Esophagus squamous epithelium (tissue), 5 donors: ENCODE measurements around the gene KLRG1. TPM values are rescaled to one million over a fixed set of nuclear protein-coding genes. Genes with fewer than 3 reads are reported as not detected.

Experiments
- DNase-seq: peaks from one replicate; lab custom pipeline; 2025; lab: John Stamatoyannopoulos, UW
- H3K27ac ChIP-seq, 4 donors: fragments of 200-600 bp; sonication (generic); one replicate each; pipeline ENCODE4 v1.5.1; 2016 to 2019; ENCODE audit warnings: mild to moderate bottlenecking in 1 of 4
- H3K27me3 ChIP-seq, 4 donors: fragments of 200-600 bp; sonication (generic); 1 replicate in 3 of 4; 2 replicates in 1 of 4; pipeline versions ENCODE4 v1.5.1 to v1.6.0; 2017 to 2021; ENCODE audit warnings: antibody characterized with exemption in 1 of 4
- H3K36me3 ChIP-seq, 3 donors: fragments of 200-600 bp; sonication (generic); one replicate each; pipeline ENCODE4 v1.5.1; 2016 to 2019
- H3K4me1 ChIP-seq, 3 donors: fragments of 200-600 bp; sonication (generic); one replicate each; pipeline ENCODE4 v1.5.1; 2017 to 2019
- H3K4me3 ChIP-seq, 4 donors: fragments of 200-600 bp; sonication (generic); 1 replicate in 3 of 4; 2 replicates in 1 of 4; pipeline ENCODE4 v1.5.1; 2016 to 2019; ENCODE audit warnings: mild to moderate bottlenecking in 2 of 4, moderate library complexity in 1 of 4
- H3K9me3 ChIP-seq, 3 donors: fragments of 200-600 bp; sonication (generic); one replicate each; pipeline ENCODE4 v1.5.1; 2016 to 2019
- CTCF ChIP-seq, 6 experiments: fragments of 450-650 bp in 4 of 6; fragments of 200-600 bp in 2 of 6; sonication (generic) in 2 of 6; IDR thresholded peaks; one replicate each; pipeline ENCODE4 v1.5.1; 2016 to 2019; ENCODE audit warnings: antibody characterized with exemption in 6 of 6, mild to moderate bottlenecking in 4 of 6, moderate library complexity in 4 of 6
- POLR2A ChIP-seq, 4 donors: fragments of 450-650 bp; IDR thresholded peaks; one replicate each; pipeline ENCODE4 v1.6.1; 2017; ENCODE audit warnings: antibody characterized with exemption in 4 of 4, mild to moderate bottlenecking in 4 of 4, moderate library complexity in 3 of 4
- WGBS, 2 donors: methylation state at CpG; one replicate each; pipeline ENCODE4 v1.1.5; 2018; 5-methylcytosine and 5-hydroxymethylcytosine counted together
- intact Hi-C: fragments of 100-400 bp; cut with DNase I; formaldehyde crosslinking; loops from one replicate; pipeline ENCODE4 v1.15.0; 2022
- total RNA-seq, 4 donors: library from RNA; depleted of rRNA; stranded (reverse); fragments of >200 nt; gene quantifications; one replicate each; pipeline ENCODE4 v1.1.0, GENCODE V29; 2016
- donor health status: DM: yes; HTN: yes; CAD: no.

Gene KLRG1
- total RNA-seq, 4 donors from 2014 or later: 0.48 to 2.7 (median 0.75) TPM

GRCh38 chr12:8951744-8952143, 37.6 kb upstream of the KLRG1 start:
- TF ChIP-seq POLR2A (IDR thresholded peaks at IDR 0.05): no peak
- no peak for TF ChIP-seq CTCF (IDR thresholded peaks at IDR 0.05)
- intact Hi-C loops: loop anchor here (10.0 kb wide), 1 partner anchor 83 kb away; no protein-coding TSS in a partner anchor
- Histone ChIP-seq H3K4me3 (no peak overlapping the region), H3K27ac (peak overlapping the region in 1 of 4 donors; percentile 97), H3K27me3 (no peaks in the 10 kb centered on the region), H3K9me3 (no peaks in the 10 kb centered on the region), H3K4me1 (peaks cover 4 to 38% (median 20%) of the 10 kb centered on the region in 3 donors), H3K36me3 (no peaks in the 10 kb centered on the region)
- WGBS, 2 donors: 38 to 87% methylated on average over 1 of the region's 1 CpG
- DNase-seq: no peak

GRCh38 chr12:8953773-8954402, 35.5 kb upstream of the KLRG1 start:
- H3K27ac ChIP-seq: no peak overlapping the region
- no peaks in the 10 kb centered on the region for H3K36me3 ChIP-seq
- intact Hi-C loops: loop anchor here (10.0 kb wide), 1 partner anchor 81 kb away; no protein-coding TSS in a partner anchor
- no peak for DNase-seq
- 75 to 92% methylated on average over 8 of the region's 8 CpGs for WGBS, 2 donors
- H3K4me3 ChIP-seq: no peak overlapping the region
- no peaks in the 10 kb centered on the region for H3K27me3 ChIP-seq
- no peaks in the 10 kb centered on the region for H3K9me3 ChIP-seq
- TF ChIP-seq POLR2A (IDR thresholded peaks at IDR 0.05) (no peak), CTCF (IDR thresholded peaks at IDR 0.05) (no peak)
- peaks cover 0 to 16% (median 3%) of the 10 kb centered on the region in 3 donors for H3K4me1 ChIP-seq

GRCh38 chr12:8956073-8956472, 33.3 kb upstream of the KLRG1 start:
- TF ChIP-seq POLR2A (IDR thresholded peaks at IDR 0.05): no peak
- no peak for TF ChIP-seq CTCF (IDR thresholded peaks at IDR 0.05)
- Histone ChIP-seq H3K9me3 (no peaks in the 10 kb centered on the region), H3K4me1 (peaks cover 0 to 7% (median 2%) of the 10 kb centered on the region in 3 donors), H3K36me3 (no peaks in the 10 kb centered on the region), H3K4me3 (no peak overlapping the region), H3K27ac (no peak overlapping the region), H3K27me3 (no peaks in the 10 kb centered on the region)
- WGBS, 2 donors: 72 to 73% methylated on average over 8 of the region's 15 CpGs
- intact Hi-C loops: loop anchor here (10.0 kb wide), 1 partner anchor 79 kb away; no protein-coding TSS in a partner anchor
- no peak for DNase-seq

- peaks cover 0 to 2% (median 0%) of the 10 kb centered on the region in 3 donors for H3K4me1 ChIP-seq
- 78 to 89% methylated on average over 6 to 7 of the region's 7 CpGs for WGBS, 2 donors
- H3K9me3 ChIP-seq: no peaks in the 10 kb centered on the region
- intact Hi-C loops: loop anchor here (10.0 kb wide), 1 partner anchor 78 kb away; no protein-coding TSS in a partner anchor
- DNase-seq: no peak
- no peak for TF ChIP-seq POLR2A (IDR thresholded peaks at IDR 0.05)
- no peak for TF ChIP-seq CTCF (IDR thresholded peaks at IDR 0.05)
- H3K4me3 ChIP-seq: no peak overlapping the region
- no peak overlapping the region for H3K27ac ChIP-seq
- H3K36me3 ChIP-seq: no peaks in the 10 kb centered on the region
- no peaks in the 10 kb centered on the region for H3K27me3 ChIP-seq
Measured at GRCh38 chr12:8956772-8957171, 32.6 kb upstream of the KLRG1 start.

- H3K27ac ChIP-seq: no peak overlapping the region
- no peaks in the 10 kb centered on the region for H3K27me3 ChIP-seq
- no peak for DNase-seq
- WGBS, 2 donors: 65 to 87% methylated on average over 4 of the region's 4 CpGs
- no peaks in the 10 kb centered on the region for H3K36me3 ChIP-seq
- no peaks in the 10 kb centered on the region for H3K4me1 ChIP-seq
- H3K9me3 ChIP-seq: no peaks in the 10 kb centered on the region
- TF ChIP-seq CTCF (IDR thresholded peaks at IDR 0.05) (no peak), POLR2A (IDR thresholded peaks at IDR 0.05) (no peak)
- intact Hi-C loops: loop anchor here (10.0 kb wide), 1 partner anchor 77 kb away; no protein-coding TSS in a partner anchor
- no peak overlapping the region for H3K4me3 ChIP-seq
Measured at GRCh38 chr12:8957561-8957960, 31.8 kb upstream of the KLRG1 start.
